GM13977 (cell line): ENCODE results near the gene KRTAP15-1.
A peak's percentile ranks its signal among the peaks of the same experiment; 100 is the strongest.

ENCODE experiments used
- DNase-seq: peaks from one replicate; pipeline ENCODE4 v3.0.0; 2012; ENCODE audit warnings: low spot score
- CTCF ChIP-seq: IDR thresholded peaks from 2 replicates; pipeline ENCODE4 v1.5.1; 2012; ENCODE audit warnings: mild to moderate bottlenecking, control low read depth; ENCODE audit not compliant: insufficient read depth; ENCODE audit errors: extremely low read depth, missing control alignments
- in situ Hi-C: fragments of 300-500 bp; cut with MboI; formaldehyde crosslinking; loops from one replicate; pipeline ENCODE4 v1.12.0; 2022; ENCODE audit warnings: low sequenced_read_pairs, low pct_unique_long_range_greater_than_20kb, mixed read lengths, inconsistent platforms; ENCODE audit not compliant: unreplicated experiment

The KRTAP15-1 gene

GRCh38 chr21:30426731-30427130, 13.3 kb upstream of the KRTAP15-1 start:
- no peak for DNase-seq
- TF ChIP-seq CTCF = no peak
- in situ Hi-C loops = no loop called here

DNA sequence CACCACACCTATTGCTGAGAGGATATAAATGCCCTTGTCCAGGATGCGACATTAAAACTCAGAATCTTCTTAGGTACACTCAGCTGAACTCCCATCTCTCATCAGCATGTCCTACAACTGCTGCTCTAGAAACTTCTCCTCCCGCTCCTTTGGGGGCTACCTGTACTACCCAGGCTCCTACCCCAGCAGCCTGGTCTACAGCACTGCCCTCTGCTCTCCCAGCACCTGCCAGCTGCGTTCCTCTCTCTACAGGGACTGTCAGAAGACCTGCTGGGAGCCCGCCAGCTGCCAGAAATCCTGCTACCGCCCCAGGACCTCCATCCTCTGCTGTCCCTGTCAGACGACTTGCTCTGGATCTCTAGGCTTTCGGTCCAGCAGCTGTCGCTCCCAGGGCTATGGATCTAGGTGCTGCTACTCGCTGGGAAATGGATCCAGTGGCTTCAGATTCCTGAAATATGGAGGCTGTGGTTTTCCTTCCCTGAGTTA, 9.9 kb upstream of the KRTAP15-1 start, which contains the start of gene KRTAP13-4:
TSS of gene KRTAP13-4 (plus strand) at position 51 of the 486 bp plus-strand sequence. CDS start at position 107, 56 bp downstream.
- in situ Hi-C loops = no loop called here
- no peak for TF ChIP-seq CTCF
- DNase-seq = no peak

- in situ Hi-C loops = no loop called here
- no peak for DNase-seq
These were observed 5.9 kb upstream of the KRTAP15-1 start for GRCh38 chr21:30434033-30434631.

DNA sequence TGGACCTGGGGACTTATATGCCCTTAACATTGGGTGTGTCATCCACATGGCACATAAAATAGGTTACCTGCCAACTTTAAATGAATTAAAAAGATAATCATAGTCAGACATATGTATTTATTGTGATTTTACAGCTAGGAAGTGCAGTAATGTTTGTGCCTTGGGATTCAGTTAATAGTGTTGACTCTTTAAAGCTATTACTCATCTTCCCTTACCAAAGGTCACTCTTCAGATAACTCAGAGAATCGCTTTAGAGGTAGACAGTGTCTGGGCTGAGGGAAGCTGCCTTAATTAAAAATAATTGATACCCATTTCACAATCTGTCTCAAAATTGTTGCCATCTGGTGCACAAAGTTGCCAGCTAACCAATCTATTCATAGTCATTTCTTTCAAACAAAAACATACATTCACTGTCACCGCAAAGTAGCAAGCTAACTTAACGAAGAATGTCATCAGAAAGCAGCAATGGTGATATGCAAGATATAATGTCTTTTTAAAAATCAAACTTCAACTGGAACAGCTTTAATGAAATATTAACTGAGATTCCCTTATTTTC, 3.0 kb upstream of the KRTAP15-1 start:
- no peak for DNase-seq
- no peak for TF ChIP-seq CTCF
- in situ Hi-C loops = no loop called here

More at GRCh38 chr21:30434033-30434631, 5.9 kb upstream of the KRTAP15-1 start:
- peak; percentile 33 for TF ChIP-seq CTCF

GRCh38 chr21:30443226-30443625, 3.2 kb downstream of the KRTAP15-1 start:
- no peak for TF ChIP-seq CTCF
- in situ Hi-C loops = no loop called here
- no peak for DNase-seq

GRCh38 chr21:30444204-30444603, 4.1 kb downstream of the KRTAP15-1 start:
- TF ChIP-seq CTCF = no peak
- no peak for DNase-seq
- in situ Hi-C loops = no loop called here
